22Rv1 (cell line): ENCODE data around the gene MBP.

Source experiments
- CTCF ChIP-seq: fragments of 450-650 bp; IDR thresholded peaks from 2 replicates; pipeline ENCODE4 v1.5.1; 2017; ENCODE audit warnings: mild to moderate bottlenecking
- ZFX ChIP-seq: fragments of 450-650 bp; IDR thresholded peaks from 2 replicates; pipeline ENCODE4 v1.6.1; 2017; ENCODE audit warnings: antibody characterized with exemption, borderline replicate concordance

- TF ChIP-seq CTCF, result no peak
- TF ChIP-seq ZFX, result no peak
These were observed 58.2 kb downstream of the MBP start for GRCh38 chr18:77074431-77074830.
